ENCODE results near the gene AATK.

Gene AATK

GRCh38 chr17:81108220-81108619, 57.8 kb downstream of the AATK start:
- DNase-seq = no peak

- DNase-seq = no peak
Observed at GRCh38 chr17:81106716-81107115, 59.3 kb downstream of the AATK start.

GRCh38 chr17:81103379-81103778, 62.6 kb downstream of the AATK start:
- DNase-seq = no peak

GRCh38 chr17:81102869-81103268, 63.2 kb downstream of the AATK start:
- DNase-seq = no peak

GRCh38 chr17:81102352-81102751, 63.7 kb downstream of the AATK start:
- no peak for DNase-seq

- peak; percentile 73 to 81 for DNase-seq
Observed at GRCh38 chr17:81101614-81102306, 64.3 kb downstream of the AATK start.

- no peak for DNase-seq
Observed at GRCh38 chr17:81100668-81101067, 65.4 kb downstream of the AATK start.

GRCh38 chr17:81099888-81100287, 66.1 kb downstream of the AATK start:
- DNase-seq = no peak

- no peak for DNase-seq
Observed at GRCh38 chr17:81097943-81098308, 68.1 kb downstream of the AATK start.

GRCh38 chr17:81097134-81097942, 68.7 kb downstream of the AATK start:
- DNase-seq = no peak

GRCh38 chr17:81096741-81097133, 69.3 kb downstream of the AATK start:
- DNase-seq = no peak

GRCh38 chr17:81095383-81095762, 70.6 kb downstream of the AATK start:
- DNase-seq = peak; percentile 18 to 55

- peak; percentile 74 to 84 for DNase-seq
Observed at GRCh38 chr17:81094509-81095382, 71.3 kb downstream of the AATK start.

GRCh38 chr17:81093619-81094508, 72.2 kb downstream of the AATK start:
- no peak for DNase-seq

- DNase-seq = no peak
Observed at GRCh38 chr17:81092518-81093095, 73.4 kb downstream of the AATK start.

GRCh38 chr17:81091774-81092517, 74.1 kb downstream of the AATK start:
- DNase-seq = no peak

- no peak for DNase-seq
Observed at GRCh38 chr17:81091154-81091553, 74.9 kb downstream of the AATK start.

- no peak for DNase-seq
Observed at GRCh38 chr17:81090361-81091136, 75.5 kb downstream of the AATK start.

GRCh38 chr17:81086789-81087551, 79.1 kb downstream of the AATK start:
- DNase-seq = no peak

Measured in SHP77 (cell line).